Measurements from ENCODE around the gene PTAR1. TPM values are rescaled to one million over a fixed set of nuclear protein-coding genes. Genes with fewer than 3 reads are reported as not detected.
A peak's percentile ranks its signal among the peaks of the same experiment; 100 is the strongest.

The PTAR1 gene
- total RNA-seq, 1 donor from 2014 or later, result 56.5 TPM

DNA sequence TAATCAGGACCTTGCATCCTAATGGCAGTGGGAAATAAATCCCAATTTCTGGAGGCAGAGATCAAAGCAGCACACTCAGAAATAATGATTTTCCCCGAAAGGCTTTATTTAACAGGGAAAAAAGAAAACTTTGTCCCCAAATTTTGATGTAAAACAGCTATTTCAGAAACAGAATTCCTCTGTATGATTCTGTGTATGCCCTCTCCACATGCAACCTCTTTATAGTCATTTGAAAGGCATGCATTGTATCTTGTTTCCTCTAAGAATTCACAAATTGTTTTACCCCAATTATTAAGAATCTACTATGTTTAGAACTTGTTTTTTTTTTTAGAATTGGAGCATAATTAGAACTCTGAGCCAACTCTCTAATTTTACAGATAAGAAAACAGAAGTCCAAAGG is 2.7 kb upstream of the PTAR1 start:
- H3K4me3 ChIP-seq, result no peak overlapping the region
- DNase-seq (ENCODE audit: extremely low spot score in 2 of 2), result no peak
- no peak for TF ChIP-seq POLR2A (IDR thresholded peaks at IDR 0.05)
- no peak for TF ChIP-seq POLR2AphosphoS5 (IDR thresholded peaks at IDR 0.05; ENCODE audit: insufficient read depth in 1 of 2, low read depth in 1 of 2)
- TF ChIP-seq, protein P1, sequence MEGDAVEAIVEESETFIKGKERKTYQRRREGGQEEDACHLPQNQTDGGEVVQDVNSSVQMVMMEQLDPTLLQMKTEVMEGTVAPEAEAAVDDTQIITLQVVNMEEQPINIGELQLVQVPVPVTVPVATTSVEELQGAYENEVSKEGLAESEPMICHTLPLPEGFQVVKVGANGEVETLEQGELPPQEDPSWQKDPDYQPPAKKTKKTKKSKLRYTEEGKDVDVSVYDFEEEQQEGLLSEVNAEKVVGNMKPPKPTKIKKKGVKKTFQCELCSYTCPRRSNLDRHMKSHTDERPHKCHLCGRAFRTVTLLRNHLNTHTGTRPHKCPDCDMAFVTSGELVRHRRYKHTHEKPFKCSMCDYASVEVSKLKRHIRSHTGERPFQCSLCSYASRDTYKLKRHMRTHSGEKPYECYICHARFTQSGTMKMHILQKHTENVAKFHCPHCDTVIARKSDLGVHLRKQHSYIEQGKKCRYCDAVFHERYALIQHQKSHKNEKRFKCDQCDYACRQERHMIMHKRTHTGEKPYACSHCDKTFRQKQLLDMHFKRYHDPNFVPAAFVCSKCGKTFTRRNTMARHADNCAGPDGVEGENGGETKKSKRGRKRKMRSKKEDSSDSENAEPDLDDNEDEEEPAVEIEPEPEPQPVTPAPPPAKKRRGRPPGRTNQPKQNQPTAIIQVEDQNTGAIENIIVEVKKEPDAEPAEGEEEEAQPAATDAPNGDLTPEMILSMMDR (IDR thresholded peaks at IDR 0.05), result no peak

DNA sequence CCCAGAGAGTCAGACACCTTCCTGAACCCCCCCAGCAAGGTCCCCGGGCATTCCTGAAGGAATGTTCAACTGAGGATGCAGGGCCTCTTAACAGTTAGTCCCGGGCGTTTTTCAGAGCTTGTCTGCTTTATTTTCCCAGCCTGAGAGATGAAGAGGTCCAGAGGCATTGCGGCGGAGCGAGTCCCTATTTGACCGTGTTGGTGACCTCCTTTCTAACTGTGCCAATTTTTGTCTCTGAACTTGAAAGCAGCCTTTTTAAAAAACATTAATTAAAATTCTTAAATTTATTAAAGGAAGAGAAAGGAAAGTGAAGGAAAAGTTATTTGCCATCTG is 433 bp upstream of the PTAR1 start:
- peak overlapping the region; percentile 96 for H3K27ac ChIP-seq
- peak overlapping the region; percentile 79 to 98 for H3K4me3 ChIP-seq
- no peaks in the 10 kb centered on the region for H3K36me3 ChIP-seq
- H3K4me1 ChIP-seq, result peaks cover 39% of the 10 kb centered on the region
- TF ChIP-seq, protein P1 (IDR thresholded peaks at IDR 0.05), result no peak
- TF ChIP-seq POLR2A (IDR thresholded peaks at IDR 0.05) (no peak), POLR2AphosphoS5 (IDR thresholded peaks at IDR 0.05; ENCODE audit: insufficient read depth in 1 of 2, low read depth in 1 of 2) (no peak)
- no peak for DNase-seq (ENCODE audit: extremely low spot score in 2 of 2)
- intact Hi-C loops (cut with DNase I), result loop anchor here (5.0 kb wide), 1 partner anchor 88 kb away; the partner anchor contains the start of gene APBA1
- H3K9me3 ChIP-seq, result no peaks in the 10 kb centered on the region
- no peaks in the 10 kb centered on the region for H3K27me3 ChIP-seq

More for the DNA sequence above, 2.7 kb upstream of the PTAR1 start:
- no peaks in the 10 kb centered on the region for H3K27me3 ChIP-seq
- intact Hi-C loops (cut with DNase I), result loop anchor here (5.0 kb wide), 1 partner anchor 90 kb away; the partner anchor contains the start of gene APBA1
- no peaks in the 10 kb centered on the region for H3K36me3 ChIP-seq
- peaks cover 19% of the 10 kb centered on the region for H3K4me1 ChIP-seq
- no peaks in the 10 kb centered on the region for H3K9me3 ChIP-seq
- H3K27ac ChIP-seq, result no peak overlapping the region

DNA sequence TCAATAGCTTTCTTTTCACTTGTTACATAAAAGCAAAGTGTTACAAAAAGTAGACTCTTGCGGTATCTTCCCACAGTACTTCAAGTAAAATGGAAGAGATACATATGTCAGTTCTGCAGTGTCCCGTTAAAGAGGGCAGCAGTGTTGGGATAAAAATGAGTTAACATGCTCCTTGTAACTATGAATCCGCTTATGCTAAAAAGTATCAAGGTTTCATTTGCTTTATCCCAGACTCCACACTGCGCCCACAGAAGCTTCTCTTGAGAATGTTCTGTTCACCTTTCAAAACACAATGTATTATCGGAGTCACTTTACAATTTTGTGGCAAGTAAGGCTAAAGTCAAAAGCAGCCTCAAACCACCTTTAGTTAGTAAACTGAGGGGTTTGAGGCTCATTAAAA is 790 bp downstream of the PTAR1 start:
- Histone ChIP-seq H3K27ac (peak overlapping the region; percentile 96), H3K36me3 (no peaks in the 10 kb centered on the region), H3K27me3 (no peaks in the 10 kb centered on the region), H3K4me3 (peak overlapping the region; percentile 79 to 98), H3K4me1 (peaks cover 39% of the 10 kb centered on the region), H3K9me3 (no peaks in the 10 kb centered on the region)
- DNase-seq (ENCODE audit: extremely low spot score in 2 of 2), result no peak
- TF ChIP-seq, protein P1 (IDR thresholded peaks at IDR 0.05), result no peak
- TF ChIP-seq POLR2A (IDR thresholded peaks at IDR 0.05) (no peak), POLR2AphosphoS5 (IDR thresholded peaks at IDR 0.05; ENCODE audit: insufficient read depth in 1 of 2, low read depth in 1 of 2) (no peak)
- intact Hi-C loops (cut with DNase I), result no loop called here

DNA sequence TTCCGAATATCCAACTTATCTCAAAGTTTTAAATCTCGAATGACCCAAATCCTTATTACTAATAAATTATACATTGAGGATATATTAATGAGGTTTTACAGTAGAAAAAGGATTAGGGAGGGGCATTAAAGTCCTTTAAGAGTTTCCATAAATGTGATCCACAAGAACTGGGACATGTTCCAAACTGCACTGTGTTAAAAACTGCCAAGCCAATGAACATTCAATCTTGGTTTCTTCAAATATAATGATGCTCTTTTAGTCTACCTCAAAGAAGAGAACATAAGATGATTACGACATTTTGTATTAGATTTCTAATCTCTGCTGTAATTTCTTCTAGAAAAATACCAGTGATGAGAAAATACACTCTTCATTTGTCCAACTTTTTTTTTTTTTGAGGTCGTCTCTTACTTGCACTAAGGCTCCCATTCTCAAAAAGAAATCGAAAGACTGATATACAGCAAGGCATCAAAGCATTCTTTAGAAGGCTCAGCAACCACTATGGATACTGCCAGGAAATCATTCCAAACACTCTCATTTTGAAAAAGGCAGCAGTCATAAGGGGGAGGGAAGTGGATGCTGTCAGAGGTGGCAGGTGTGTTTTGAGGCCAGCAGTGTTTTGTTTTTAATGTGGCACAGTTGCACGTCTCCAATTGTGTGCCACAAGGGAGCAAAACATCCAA is 1.7 kb downstream of the PTAR1 start:
- intact Hi-C loops (cut with DNase I), result no loop called here
- Histone ChIP-seq H3K4me3 (peak overlapping the region in 1 of 2 donors; percentile 79), H3K27ac (no peak overlapping the region), H3K9me3 (no peaks in the 10 kb centered on the region), H3K27me3 (no peaks in the 10 kb centered on the region), H3K4me1 (peaks cover 39% of the 10 kb centered on the region), H3K36me3 (no peaks in the 10 kb centered on the region)
- TF ChIP-seq POLR2AphosphoS5 (IDR thresholded peaks at IDR 0.05; ENCODE audit: insufficient read depth in 1 of 2, low read depth in 1 of 2), result no peak
- DNase-seq (ENCODE audit: extremely low spot score in 2 of 2), result no peak

- Histone ChIP-seq H3K27ac (no peak overlapping the region), H3K4me3 (no peak overlapping the region), H3K4me1 (peaks cover 35% of the 10 kb centered on the region), H3K27me3 (no peaks in the 10 kb centered on the region), H3K9me3 (no peaks in the 10 kb centered on the region), H3K36me3 (no peaks in the 10 kb centered on the region)
- TF ChIP-seq, protein P1 (IDR thresholded peaks at IDR 0.05), result no peak
- TF ChIP-seq POLR2AphosphoS5 (IDR thresholded peaks at IDR 0.05; ENCODE audit: insufficient read depth in 1 of 2, low read depth in 1 of 2), result no peak
- no peak for TF ChIP-seq POLR2A (IDR thresholded peaks at IDR 0.05)
- no peak for DNase-seq (ENCODE audit: extremely low spot score in 2 of 2)
- intact Hi-C loops (cut with DNase I), result no loop called here
These were observed 4.6 kb downstream of the PTAR1 start for GRCh38 chr9:69755205-69755604.

Data from vagina (tissue), 2 donors.